NCI-H187 treated with DMSO at 0.1 percent for 48 hours (cell line): Measurements from ENCODE around the gene CRACR2A.
A peak's percentile ranks its signal among the peaks of the same experiment; 100 is the strongest.

Source experiments
- DNase-seq: peaks from one replicate; lab custom pipeline; 2025; lab: John Stamatoyannopoulos, UW

Gene CRACR2A

DNA sequence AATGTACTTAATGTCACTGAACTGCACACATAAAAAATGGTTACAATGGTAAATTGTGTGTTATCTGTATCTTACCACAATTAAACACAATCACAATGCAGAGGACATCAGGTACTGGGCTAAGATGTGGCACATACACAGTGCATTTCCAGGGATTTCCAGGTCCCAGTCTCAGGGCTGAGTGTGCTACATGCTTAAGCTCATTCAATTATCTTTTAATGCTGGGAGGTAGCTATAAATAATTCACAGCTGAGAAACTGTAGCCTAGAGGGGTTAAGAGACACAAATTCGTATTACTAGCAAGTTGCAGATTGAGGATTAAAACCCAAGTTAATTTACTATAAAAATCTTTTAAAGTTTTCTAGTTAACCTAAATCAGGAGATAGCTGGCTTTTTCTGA, 67.1 kb downstream of the CRACR2A start:
- no peak for DNase-seq

DNA sequence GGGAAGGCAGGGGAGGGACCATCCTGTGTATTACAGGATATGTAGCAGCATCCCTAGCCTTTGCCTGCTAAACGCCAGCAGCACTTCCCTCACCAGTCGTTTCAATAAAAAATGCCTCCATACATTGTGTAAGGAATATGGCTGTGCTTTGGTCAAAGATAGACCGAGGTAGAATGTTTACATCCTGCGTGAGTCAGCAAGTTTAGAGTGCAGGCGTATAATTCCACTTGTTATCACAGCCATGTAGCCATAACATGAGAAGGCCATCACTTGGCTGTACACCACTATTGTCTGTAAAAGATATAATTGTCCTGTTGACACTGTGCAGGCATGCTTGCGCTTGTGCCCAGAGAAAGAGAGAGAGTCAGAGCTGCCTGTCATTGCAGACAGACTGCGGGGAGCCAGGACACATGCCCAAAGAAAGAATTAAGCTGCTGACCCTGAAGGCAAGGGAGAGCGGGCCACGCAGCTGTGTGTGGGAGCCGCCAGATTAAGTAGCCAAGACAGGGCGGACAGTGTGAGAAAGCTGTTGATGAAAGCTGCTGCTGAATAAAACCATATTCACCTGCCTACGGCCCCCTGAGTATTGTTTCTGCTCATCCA, 68.4 kb downstream of the CRACR2A start:
- DNase-seq: no peak

DNA sequence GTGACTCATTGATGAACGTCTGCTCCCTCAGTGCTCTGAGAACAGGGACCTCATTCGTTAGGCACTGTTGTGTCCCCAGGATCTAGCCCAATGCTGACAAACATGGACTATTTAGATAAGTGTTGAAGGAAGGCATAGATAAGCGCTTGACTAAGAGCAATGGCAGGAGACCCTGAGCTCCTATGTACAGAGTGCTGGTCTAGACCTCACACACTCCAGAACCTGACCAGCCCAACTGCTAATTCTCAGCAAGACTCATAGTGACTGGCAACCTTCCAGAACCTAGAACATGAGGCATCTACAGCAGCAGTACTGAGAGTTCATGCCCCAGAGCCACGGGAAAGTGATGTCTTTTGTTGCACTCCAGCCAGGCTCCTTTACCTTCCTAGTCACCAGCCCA, 69.2 kb downstream of the CRACR2A start:
- DNase-seq: no peak

DNA sequence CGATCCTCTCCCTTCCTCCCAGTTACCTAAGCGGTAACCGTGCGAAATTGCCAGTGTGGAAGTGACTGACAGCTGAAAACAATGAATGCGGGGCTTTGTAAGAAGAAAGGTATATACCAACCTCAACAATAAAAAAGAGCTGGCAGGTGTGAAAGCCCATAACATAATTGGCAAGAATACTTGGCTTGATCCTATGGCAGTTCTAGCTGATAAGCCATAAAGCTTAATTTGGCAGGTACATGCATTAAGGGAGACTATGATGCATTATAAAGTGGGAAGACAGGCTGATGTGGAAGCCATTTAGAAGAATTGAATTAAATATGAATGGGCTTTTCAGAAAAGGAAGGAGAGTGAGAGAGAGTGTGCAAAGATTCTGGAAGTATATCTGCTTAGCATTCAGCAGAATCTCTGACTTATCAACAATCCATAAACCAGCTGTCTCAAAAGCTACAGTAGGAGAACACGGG, 71.3 kb downstream of the CRACR2A start:
- DNase-seq: peak; percentile 37

DNA sequence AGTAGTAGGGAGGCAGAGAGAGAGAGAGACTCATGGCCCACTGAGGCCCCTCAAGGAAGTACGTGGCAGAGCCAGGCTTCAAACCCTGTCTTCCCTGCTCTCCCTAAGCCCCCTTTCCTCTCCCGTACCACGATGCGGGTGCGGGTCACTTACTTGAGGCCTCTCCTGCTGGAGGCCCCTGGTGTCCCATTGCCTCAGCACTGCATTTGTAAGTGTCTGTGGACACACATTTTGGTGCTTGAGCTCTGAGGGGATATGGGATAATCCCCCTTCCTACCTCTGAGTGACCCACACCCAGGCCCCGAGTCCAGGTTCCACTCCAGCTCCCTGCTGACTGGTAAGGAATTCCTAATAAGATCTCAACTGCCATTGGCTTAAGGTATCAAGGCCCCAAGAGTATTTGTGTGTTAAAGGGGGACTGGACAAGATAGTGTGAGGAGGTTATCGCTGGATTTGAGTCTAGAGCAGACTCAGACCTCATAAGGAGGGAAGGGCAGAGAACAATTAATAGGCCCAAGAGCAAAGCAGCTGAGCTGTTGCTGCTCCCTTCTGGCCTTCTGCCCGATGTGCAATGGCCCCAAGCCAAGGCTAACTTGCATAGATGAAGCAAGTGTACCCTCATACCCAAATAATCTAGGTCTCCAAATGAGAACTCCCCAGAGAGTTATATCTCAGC, 71.9 kb downstream of the CRACR2A start:
- no peak for DNase-seq

DNA sequence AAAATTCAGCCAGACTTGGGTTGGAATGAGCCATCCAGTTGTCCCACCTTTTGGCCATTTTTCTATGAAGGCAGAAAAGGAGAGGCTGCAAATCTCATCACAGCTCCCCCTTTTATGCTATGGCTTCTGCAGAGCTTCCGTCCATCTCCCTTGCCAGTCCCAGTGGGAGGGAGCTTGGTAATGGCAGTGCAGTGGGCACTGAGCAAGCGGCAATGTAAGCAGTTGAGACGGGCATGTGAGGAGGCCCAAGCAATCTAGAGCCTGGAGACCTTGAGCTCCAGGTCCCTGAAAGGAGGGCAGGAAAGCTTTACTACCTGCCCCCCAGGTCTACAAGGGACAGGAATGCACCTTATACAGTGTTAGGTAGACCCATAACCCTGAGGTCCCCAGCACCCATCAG, 73.1 kb downstream of the CRACR2A start:
- no peak for DNase-seq

DNA sequence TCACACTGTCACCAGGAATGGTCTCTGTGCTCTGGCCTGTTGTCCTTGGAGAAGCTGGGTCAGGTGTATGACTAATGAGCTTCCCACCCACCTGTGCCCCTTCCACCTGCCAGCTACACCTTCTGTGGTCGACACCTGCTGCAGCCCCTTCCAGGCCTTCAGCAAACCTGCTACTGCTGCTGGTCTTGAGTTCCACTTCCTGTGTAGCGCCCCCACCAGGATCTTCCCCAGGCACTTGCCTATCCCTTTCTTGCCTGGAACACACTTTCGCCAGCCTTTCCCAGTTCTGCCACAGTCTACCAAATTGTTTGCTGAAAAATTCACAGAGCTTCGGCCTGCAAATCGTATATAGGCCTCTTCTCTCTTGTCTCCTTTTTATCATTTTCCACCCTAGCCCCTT, 75.3 kb downstream of the CRACR2A start:
- no peak for DNase-seq

DNA sequence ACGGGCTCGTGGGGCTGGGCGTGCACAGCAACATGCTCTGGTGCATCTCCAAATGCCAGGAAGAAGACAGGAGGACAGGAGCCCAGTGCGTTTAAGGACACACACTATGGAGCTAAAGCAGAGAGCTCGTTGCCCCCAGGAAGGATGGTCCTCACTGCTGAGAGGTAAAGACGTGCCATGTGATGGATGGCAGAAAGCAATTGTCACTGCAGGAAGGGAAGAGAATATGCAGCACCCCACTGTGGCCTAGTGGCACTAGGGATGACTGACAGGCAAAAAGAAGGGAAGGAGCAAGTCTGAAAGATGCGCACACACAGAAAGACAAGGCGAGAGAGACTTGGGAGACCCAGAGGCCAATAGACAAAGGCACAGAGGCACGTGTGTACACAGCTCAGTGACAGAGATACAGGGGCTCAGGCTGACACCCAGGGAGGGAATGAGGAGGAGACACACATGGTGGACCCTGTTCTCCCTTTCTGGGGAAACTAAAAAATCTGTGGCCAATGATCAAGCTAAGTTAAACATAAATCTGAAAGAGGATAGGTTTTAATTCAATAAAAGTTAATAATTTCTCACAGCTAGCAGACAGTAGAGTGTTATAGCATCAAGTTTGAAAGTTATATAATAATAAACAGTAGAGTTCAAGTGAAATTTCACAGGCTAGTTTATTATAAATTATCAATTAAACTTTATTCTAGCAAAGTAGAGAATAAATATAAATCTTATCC, 78.8 kb downstream of the CRACR2A start:
- DNase-seq: no peak

DNA sequence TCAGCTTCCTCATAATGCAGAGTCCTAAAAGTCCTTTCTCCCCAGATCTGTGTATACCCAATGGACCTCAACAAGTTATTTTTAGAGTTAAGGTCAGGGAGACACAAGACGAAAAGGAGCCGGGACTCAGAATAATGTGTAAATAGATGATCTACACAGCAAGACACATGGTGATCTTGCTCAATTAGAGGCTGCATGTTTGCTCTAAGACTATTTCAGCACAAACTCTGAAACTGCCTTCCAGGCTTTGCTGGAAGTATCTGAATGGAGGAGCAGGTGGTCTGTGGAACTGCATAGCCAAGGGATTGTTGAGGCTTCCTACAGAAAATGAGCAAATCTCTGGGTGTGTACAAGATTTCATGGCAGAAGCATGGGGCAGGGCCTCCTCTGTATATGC, 80.8 kb downstream of the CRACR2A start:
- DNase-seq: no peak

DNA sequence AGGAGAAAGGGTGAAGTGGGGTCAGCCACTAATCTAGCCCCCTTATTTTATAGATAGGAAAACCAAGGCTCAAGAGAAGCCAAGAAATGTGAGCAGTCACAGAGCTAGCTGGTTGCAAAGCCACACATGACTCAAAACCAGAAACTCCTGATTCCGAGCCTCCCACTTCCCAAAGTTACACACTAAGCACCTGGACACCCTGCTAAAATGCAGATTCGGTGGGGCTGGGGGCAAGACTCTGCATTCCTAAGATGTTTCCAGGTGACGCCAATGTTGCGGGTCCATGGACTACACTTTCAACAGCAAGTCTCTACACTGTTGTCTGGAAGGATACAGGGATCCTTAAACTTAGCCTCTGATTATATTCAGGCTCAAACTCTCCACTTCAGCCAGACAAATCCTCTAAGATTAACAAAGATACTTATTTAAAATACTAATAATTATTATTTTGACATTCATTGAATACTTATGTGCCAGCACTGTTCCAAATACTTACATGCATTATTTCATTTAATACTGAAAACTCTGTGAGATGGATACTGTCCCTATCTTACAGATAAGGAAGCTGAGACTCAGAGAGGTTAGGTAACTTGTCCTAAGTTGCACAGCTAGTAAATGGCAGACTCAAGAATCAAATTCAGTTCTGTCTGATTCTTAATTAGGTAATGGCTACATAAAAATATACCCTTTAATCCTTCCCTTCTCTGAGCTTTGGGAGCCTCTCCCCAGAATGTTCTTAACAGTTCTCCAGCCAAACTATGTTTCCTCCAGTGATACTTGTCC, 81.4 kb downstream of the CRACR2A start:
- DNase-seq: no peak

DNA sequence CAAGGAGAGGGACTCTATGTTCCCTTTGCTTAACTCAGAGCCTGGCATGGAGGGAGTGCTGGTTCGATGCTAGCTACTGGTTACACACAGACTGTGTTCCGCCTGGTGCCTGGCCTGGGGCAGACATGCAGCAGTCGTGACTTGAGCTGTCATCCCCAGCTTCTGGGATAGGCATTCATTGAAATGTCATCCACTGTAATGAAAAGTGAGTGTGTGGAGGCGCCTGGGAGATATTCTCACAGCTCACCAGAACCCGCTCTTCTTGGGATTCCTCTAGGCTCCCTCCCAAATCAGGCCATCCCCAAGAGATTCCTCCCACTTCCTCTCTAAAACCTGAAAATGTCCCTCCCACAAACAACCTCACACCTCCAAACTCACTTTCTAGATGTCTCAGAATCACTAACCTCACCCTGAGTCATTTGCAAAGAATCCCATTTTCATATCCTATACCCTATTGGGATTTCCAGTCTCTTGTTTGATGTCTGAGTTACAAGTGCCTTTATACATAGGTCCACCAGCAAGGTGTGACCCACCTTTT, 82.8 kb downstream of the CRACR2A start:
- DNase-seq: no peak

DNA sequence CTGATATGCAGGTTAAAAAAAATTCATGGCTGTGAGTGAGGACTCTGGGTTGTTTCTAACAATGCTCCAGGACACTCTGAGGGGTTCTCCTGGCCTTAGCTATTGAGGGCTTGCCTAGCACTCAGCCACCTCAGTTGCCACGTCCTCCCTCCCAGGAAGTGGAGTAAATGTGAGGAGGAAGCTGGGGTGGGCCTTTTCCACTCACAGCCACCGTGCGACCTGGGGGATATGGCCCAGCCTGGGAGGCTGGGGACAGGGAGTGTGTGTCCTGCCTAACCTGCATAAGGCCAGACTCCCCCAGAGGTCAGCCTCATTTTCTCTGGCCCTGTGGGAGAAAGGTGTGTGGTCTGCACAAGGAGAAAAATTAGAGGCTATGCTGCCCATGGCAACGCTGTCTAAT, 83.3 kb downstream of the CRACR2A start:
- no peak for DNase-seq

DNA sequence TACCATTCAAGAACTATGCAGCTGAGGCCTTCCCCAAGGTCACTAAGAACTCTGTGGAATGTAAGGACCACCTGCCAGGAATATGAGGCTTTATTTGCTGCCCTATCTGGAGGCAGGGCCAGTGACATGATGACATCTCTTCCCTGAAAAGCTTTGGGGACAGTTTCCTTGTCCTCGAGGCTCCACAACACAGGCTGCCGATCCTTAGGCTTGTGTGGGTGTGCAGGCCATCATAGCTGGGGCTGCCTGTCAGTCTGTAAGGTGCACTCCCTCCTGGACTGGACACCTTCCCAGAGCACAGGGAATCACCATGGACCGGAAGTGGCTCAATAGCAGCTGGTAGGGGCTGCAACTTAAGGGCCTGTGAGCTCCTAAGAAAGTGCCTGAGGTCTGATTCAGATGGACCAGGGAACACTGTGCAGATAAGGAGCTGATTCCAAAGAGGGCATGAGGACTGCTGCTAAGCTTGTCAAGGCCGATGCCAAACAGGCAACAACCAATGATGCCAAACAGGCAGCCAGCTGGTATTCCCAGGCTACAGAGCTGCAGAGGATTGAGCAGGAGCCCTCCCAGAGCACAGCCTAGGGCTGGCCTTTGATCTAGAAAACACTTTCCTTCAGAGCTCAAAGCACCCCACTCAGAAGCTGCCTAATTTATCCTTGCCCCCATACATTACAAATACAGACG, 84.3 kb downstream of the CRACR2A start:
- no peak for DNase-seq

DNA sequence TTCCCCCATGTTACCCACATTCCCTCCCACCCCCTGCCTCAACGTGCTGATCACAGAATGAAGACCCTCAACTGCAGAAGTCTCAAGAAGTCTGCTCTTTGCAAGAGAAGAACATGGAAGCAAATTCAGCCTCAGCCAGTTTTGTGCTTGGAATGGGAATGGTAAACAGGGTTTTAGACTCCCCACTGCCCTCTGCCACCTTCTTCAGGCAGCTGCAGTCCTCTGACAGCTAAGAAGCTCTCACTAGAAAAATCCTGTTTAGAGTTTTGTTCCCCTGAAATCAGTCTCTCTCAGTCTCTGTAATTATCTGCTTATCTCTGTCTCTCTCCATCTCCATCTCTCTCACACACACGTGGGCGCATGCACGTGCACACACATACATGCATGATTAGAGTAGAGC, 85.4 kb downstream of the CRACR2A start:
- DNase-seq: no peak

DNA sequence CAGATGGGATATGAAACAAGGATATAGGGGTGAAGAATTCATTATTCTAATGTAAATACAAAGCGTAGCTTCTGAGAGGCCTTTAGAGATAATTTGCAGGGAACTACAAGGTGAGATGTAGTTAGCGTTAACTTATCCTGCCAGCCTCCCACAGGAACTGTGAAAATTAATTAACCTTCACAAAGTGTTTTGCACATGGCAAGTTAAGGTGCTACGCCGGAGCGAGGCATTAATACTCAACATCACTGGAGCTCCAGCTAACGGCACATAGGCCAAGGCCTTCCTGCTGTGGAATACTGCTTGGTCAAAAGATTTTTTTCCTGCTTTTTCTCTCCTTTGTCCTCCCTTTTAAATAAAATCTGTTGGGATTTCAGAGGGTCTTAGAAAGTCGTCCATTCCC, 86.5 kb downstream of the CRACR2A start:
- DNase-seq: no peak

DNA sequence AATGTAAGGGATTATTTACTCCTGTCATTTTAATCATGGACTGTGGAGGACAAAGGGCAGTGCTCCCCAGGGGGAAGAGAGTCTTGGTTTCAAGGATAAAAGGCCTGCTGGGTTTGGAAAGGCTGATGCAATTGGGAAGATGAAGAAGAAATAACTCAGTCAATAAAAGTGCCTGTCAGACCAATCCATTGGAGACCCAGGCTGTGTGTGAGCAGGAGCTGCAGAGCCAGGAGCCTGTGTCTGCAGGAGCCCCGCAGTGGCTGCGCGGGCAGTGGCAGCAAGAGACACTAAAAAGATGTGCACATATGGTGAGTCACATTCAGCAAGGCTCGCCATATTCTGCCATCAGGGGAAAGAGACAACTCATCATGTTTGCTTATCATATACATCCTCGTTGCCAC, 90.4 kb downstream of the CRACR2A start:
- DNase-seq: peak; percentile 37

DNA sequence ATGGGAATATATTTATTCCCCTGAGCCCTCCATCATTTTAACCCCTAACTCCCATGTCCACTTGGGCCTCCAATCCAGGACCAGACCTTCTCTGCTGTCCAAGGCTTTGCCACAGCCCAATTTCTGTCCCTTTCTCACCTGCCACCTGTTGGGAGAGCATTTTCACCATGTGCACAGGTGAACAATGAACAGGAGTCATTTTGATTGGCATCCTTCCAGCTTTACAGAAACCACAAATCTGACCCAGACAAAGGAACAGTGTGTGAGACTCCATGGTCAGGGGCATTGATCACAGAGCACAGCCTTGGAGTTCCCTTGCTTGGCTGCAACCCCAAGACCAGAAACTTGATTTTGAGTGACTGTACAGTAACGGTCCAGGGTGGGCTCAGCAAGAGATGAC, 91.9 kb downstream of the CRACR2A start:
- DNase-seq: peak; percentile 11

DNA sequence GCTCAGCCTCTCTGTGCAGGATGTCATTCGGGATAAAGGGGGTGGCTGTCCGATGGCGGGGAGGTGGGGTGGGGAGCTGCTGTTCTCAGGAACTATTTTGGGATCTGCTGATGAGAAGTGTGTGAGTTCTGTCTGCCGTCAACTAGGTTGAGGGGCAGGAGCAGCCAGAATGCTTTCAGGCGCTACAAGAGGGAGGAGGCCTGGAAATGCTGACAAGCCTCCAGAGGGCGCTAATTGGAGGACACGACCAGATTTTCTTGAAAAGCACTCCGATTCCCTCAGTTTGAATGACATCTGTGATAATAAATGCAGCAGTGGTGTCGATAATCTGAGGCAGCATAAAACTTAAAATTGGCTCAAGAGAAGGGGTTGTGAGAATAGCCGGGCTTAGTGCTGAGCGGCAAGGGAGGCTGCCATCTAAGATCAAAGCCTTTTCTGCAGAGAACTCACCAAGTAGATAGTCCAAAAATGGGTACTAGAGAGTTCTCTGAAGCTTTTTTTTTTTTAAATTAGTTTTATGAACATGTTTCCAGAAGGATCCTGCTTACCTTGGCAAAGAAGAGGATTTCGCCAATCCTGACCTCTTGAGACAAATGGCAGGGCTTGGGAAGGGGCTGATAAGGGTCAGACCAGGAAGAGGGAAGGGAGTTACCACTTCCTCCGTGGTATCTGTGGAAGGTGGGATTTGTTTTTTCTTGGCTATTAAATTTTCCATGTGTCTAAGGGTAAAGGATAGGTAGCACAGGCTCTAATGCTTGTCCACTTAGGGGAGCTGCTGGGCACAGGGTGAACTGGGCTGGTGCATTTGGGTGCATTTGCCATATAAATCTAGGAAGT, 94.4 kb downstream of the CRACR2A start:
- DNase-seq: no peak

DNA sequence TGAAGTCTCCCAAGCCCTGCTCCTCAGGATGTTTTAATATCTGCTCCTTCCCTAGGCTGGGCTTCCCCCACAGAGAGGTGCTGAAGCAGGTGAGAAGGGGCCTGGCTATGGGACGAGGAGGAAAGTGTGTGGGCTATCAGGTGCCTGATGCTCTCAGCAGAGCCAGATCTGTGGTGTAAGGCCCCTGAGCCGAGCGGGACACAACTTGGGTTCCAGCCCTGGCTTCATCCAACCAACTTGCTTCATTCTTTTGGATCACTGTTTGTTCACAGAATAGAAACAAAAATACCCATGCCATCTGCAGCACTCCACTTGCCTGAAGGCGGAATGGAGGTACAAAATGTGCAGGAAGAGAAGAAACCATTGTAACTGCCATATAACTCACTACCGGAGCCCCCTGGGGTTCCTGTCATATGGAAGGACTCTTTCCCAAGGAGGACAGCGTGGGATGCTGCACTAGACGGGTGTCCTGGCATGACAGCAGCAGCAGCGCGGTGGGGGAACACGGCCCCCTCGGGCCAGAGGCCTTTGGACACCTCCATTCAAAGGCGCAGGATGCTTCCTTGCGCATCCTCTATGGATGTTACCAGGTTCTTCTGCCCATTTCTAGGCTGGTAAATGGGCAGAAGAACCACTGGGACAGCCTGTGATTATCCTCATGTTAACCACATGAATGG, 95.8 kb downstream of the CRACR2A start:
- DNase-seq: no peak

DNA sequence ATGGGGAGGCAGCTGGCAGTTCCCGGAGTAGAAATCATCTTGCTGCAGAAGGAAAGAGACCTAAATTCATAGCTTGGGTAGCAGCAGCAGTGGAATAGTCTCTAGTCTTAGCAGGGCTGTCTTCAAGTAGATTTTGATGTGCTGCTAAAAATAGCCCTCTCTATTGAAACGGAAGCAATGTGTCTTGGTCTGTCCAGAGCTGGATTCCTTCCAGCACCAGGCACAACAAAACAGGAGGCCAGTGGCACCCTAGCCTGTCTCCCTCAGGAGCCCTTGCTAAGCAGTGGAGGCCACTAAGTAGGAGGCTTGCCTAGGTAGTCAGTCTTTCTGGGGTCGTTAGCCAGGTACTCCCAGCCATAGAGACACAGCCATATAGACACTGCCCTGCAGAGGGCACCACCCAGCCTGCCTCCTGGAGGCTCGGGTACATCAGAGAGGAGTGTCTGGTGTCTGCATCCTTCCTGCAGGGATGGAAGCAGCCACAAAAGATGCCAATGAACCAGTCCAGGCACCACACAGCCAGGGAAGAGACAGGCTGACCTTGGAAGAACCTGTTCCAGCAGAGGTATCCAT, 97.5 kb downstream of the CRACR2A start:
- peak; percentile 24 for DNase-seq
